D721Med (cell line): ENCODE measurements around the gene HBZ.
"Not testable (repeated sequence)": the region's sequence is repeated elsewhere in the genome, so short reads cannot be mapped to it uniquely, and the experiment has no call there.

Experiments
- DNase-seq: peaks from one replicate; pipeline ENCODE4 v3.0.0; 2011; ENCODE audit warnings: low spot score; ENCODE audit not compliant: insufficient read length
- FAIRE-seq: peaks from 2 replicates; lab custom pipeline; 2011; peaks lifted over from hg19 to GRCh38; lab: Jason Lieb, UNC
- CTCF ChIP-seq: IDR thresholded peaks from 2 replicates; pipeline ENCODE4 v1.5.1; 2012; ENCODE audit warnings: mild to moderate bottlenecking, control low read depth; ENCODE audit not compliant: insufficient read depth; ENCODE audit errors: missing control alignments

HBZ gene

GRCh38 chr16:120756-121155 lies 31.7 kb upstream of the HBZ start:
- FAIRE-seq (no peak), DNase-seq (no peak)
- TF ChIP-seq CTCF = no peak

DNA sequence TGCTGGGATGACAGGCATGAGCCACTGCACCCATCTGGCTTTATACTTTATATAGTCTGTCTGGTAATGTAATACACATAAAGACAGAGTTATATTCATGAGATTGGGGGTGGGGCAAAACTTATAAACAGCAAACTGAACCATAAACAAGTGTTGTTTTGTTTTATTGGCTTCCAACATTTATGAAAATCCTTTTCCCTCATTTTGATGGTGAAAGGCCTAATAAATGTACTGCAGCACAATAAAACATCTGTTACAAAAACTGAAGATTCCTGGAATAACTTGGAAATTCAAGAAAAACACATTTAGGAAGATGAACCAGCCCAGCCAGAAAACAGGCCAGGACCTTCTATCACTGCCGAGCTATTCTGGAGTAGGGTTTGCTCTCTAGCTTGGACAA lies 30.1 kb upstream of the HBZ start:
- no peak for FAIRE-seq
- no peak for TF ChIP-seq CTCF

GRCh38 chr16:123558-124350 lies 28.7 kb upstream of the HBZ start:
- DNase-seq, FAIRE-seq: not testable (repeated sequence)

More for the DNA sequence above, 30.1 kb upstream of the HBZ start:
- DNase-seq = no peak

DNA sequence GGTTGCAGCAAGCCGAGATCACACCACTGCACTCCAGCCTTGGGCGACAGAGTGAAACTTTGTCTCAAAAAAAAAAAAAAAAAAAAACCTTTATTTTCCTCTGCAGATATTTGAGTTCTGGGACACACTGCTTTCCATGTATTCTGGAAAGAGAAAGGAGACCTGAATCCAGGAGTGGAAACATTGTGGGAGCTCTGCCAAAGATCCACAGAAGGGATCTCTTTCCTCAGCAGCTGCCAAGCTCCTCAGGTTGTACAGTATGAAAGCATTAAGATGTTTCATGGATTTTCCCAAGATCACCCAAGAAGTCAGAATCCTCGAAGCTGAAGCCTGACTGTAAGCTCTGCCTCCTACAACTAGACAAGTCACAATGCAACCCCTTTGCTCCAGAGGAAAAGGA lies 27.4 kb upstream of the HBZ start:
- DNase-seq (no peak), FAIRE-seq (no peak)
- no peak for TF ChIP-seq CTCF

DNA sequence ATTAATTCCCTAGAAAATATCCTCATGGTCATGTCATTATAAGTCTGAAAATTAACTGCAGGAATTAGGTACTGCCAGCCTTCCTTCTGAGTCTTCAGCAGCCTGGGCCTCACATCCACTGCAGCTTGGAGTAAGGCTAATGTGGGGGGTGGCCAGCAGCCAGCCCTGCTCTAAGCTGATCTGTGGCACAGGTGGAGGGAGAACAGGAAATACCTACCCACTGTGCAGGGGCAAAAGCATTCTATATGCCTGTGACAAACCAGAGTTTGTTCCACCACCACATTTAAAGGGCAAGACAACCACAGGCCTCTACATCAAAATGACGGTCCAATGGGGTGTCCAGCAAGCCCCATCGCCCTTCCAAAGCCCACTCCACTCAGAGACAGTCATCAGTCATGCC lies 23.4 kb upstream of the HBZ start:
- no peak for DNase-seq
- no peak for FAIRE-seq
- no peak for TF ChIP-seq CTCF

- no peak for FAIRE-seq
- DNase-seq = no peak
- TF ChIP-seq CTCF = no peak
Measured at GRCh38 chr16:130533-131173, 21.8 kb upstream of the HBZ start.

DNA sequence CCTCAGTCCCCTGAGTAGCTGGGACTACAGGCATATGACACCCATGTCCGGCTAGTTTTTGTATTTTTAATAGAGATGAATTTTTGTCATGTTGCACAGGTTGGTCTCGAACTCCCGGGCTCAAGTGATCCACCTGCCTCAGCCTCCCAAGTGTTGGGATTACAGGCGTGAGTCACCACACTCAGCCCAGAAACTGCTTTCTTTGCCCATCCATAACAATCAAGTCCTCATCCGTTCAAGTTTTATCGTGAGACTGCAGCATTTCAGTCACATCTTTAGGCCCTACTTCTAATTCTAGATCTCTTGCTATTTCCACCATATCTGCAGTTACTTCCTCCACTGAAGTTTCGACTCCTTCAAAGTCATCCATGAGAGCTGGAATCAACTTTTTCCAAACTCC lies 20.3 kb upstream of the HBZ start:
- FAIRE-seq (no peak), DNase-seq (no peak)
- no peak for TF ChIP-seq CTCF
